GM18502 (cell line): Measurements from ENCODE around the gene LRMDA.
A peak's percentile ranks its signal among the peaks of the same experiment; 100 is the strongest.
"Not testable (repeated sequence)": the region's sequence is repeated elsewhere in the genome, so short reads cannot be mapped to it uniquely, and the experiment has no call there.

Source experiments
- ATAC-seq: cut with Tn5 transposase; IDR thresholded peaks from one replicate; pipeline ENCODE4 v1.9.1; 2021; ENCODE audit warnings: mild to moderate bottlenecking; ENCODE audit not compliant: unreplicated experiment, poor library complexity

Gene LRMDA

DNA sequence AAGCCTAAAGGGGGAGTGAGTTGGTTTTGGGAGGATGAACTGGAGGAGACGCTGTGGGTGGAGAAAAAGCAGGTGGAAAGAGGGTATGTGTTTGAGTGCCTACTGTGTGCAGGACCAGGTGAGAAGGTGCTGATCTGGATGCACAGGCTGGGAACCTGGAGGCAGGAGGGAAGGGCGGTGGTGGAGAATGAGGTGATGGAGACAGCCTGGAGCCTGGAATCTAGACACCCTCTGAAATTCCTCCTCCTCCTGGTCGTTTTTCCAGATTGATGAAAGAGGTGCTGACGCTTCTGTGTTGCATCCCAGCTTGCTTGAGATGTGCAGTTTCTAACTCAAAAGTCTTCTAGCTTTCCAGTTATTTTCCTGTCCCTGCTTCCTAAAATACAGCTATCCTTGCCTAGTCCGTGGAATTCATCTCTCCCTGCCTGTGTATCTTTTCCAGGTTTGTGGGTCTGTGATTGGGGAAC, 67.5 kb downstream of the LRMDA start:
- no peak for ATAC-seq

GRCh38 chr10:75499556-75500160, 68.2 kb downstream of the LRMDA start:
- ATAC-seq = no peak

DNA sequence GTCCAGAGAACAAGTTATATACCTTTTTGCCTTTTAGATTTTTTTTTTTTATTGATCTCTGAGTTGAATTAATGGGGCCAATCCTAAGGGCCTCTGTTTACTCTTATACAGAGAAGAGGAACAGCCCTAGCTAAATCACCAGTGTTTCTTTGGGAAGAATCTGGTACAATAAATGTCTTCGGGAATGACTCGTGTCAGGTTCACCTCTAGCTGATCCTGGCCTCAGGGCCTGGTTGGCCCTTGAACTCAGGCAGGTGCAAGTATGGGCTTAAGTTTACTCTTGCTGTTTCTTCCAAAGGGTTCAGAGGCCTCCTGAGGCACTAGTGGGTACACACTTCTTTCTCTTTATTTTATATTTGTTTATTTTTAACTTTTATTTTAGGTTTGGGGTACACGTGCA, 71.0 kb downstream of the LRMDA start:
- no peak for ATAC-seq

- ATAC-seq = no peak
These were observed 71.4 kb downstream of the LRMDA start for GRCh38 chr10:75502838-75503237.

DNA sequence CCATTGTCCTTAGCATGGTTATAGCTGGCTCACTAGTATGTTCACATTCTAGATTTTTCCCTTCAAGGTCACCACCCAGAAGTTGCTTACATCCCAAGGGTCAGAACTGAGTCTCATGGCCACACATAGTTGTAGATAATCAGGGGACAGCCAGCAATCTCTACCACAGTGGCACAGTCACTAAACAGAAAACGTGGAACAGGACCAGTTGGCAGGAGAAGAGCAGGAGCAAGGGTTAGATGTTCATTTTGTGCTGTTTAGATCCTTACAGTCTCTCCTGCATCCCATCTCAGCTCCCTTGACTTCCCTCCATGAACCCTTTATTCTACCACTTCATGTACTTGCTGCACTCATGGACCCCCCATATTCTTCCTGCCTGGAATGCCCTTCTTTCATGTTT, 73.9 kb downstream of the LRMDA start:
- ATAC-seq = no peak

- ATAC-seq = peak; percentile 80
These were observed 74.5 kb downstream of the LRMDA start for GRCh38 chr10:75505840-75506506.

- ATAC-seq = no peak
These were observed 75.5 kb downstream of the LRMDA start for GRCh38 chr10:75506930-75507329.

DNA sequence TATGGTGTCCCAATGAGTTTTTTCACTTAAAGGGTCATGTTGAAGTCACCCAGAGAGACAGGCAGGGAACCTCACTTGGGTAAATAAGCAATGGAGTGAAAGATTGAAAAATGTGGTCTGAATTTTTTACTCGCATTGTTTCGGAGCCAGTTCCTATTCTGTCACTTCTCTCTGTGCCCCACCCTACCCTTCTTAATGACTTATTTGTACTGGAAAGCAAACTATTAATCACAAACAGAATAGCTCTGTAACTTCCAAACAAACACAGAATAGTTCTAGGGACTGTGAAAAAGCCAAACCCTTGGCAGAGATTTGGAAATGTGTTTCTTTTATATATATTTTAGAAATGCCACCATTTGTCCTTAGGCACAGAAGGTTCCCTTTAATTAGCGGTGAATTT, 76.0 kb downstream of the LRMDA start:
- no peak for ATAC-seq

DNA sequence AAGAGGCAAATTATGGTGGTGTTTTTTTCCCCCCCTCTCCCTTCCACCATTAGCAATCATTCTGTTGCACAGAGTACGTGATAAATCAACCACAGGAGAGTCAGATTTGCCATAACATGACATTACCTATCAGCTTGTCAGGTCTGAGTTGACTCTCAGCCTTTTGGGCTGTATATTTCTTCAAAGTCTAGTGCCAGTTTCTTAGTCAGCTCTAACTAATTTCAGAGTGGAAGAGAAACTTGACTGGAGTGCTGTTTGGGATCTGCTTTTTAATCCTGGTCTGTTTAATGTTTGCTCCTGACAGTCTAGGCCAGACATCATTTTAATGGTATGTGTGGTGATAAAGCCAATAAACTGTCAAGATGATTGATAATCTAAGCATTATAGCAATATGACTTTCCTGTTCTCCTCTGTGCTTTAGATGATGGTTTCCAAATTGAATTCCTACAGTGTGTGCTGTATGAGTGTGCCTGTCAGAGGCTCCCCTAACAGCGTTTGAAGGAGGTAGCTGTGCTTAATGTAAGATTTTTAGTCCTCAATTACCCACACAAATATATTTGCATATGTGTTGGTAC, 76.9 kb downstream of the LRMDA start:
- no peak for ATAC-seq

- ATAC-seq = no peak
These were observed 77.4 kb downstream of the LRMDA start for GRCh38 chr10:75508814-75509306.

GRCh38 chr10:75509706-75510105, 78.3 kb downstream of the LRMDA start:
- no peak for ATAC-seq

GRCh38 chr10:75511011-75511410, 79.6 kb downstream of the LRMDA start:
- ATAC-seq = no peak

DNA sequence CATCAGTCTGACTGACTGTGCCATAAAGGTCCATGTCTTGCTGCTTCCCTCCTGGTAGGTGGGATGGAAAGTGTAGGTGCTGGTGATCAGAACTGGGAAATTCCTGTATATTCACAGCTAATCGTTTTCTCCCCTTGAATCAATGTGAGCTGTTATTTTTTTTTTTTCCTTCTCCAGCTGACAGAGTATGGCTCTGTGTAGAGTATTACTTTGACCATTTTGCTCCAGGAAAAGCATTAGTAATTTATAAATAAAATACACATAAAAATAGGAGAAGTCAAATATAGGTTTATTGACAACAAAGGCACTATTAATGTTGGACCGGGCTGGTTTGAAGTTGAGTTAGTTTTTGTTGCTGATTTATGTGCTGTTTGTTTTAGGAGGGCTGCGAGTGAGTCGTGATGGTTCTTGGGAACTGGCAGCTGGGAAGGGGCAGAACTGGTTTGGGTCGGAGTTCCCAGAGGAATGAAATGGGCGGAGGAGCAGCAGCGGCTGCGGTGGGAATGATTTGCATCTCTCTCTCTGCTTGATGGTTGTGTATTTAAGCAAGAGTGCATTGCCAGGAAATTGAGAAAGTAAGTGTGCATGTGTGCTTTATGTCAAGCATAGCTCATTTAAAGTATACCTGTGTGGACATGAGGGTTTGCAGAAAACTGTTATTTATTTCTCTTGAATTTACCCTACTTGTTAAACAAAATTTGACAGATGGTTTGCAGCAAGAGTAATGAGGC, 80.9 kb downstream of the LRMDA start:
- ATAC-seq = no peak

GRCh38 chr10:75513292-75513885, 82.0 kb downstream of the LRMDA start:
- no peak for ATAC-seq

- ATAC-seq = no peak
These were observed 83.4 kb downstream of the LRMDA start for GRCh38 chr10:75514830-75515229.

- ATAC-seq = not testable (repeated sequence)
These were observed 84.7 kb downstream of the LRMDA start for GRCh38 chr10:75516154-75516553.

DNA sequence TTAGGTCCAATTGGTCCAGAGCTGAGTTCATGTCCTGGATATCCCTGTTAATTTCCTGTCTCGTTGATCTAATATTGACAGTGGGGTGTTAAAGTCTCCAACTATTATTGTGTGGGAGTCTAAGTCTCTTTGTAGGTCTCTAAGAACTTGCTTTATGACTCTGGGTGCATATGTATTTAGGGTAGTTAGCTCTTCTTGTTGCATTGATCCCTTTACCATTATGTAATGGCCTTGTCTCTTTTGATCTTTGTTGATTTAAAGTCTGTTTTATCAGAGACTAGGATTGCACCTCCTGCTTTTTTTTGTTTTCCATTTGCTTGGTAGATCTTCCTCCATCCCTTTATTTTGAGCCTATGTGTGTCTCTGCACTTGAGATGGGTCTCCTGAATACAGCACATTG, 87.8 kb downstream of the LRMDA start:
- ATAC-seq = not testable (repeated sequence)

- not testable (repeated sequence) for ATAC-seq
These were observed 89.9 kb downstream of the LRMDA start for GRCh38 chr10:75521194-75521829.

DNA sequence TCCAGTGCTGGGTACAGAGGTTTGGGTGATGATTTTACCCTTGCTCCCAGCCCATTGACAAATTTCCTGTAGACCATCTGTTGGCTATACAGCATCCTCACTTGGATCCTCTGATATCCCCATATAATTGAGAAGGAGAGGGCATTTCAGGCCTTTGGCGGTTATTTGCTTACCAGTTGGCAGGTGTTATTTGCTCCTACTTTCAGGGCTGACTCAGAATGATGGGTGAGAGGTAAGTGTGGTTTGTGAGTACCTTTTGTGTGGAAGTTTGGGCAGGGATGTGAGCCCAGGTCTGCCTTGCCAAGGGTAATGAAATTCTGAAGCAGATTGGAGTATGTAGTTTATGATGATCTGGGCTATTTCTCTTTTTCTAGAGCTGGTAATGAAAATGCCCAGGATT, 93.6 kb downstream of the LRMDA start:
- no peak for ATAC-seq

GRCh38 chr10:75525646-75526045, 94.2 kb downstream of the LRMDA start:
- no peak for ATAC-seq
